A549 (cell line): Measurements from ENCODE around the gene JAZF1.

ENCODE experiments used
- CEBPB ChIP-seq, 2 experiments: fragments of >200 bp in 1 of 2; sonication (Bioruptor Twin) in 1 of 2; formaldehyde crosslinking in 1 of 2; IDR thresholded peaks; 2 replicates each; pipeline ENCODE4 v1.6.1; 2012 to 2016
- EHF ChIP-seq: fragments of 250-450 bp; sonication (Bioruptor Pico); IDR thresholded peaks from 2 replicates; pipeline ENCODE4 v1.5.0; 2020; ENCODE audit warnings: mild to moderate bottlenecking
- HDAC2 ChIP-seq: fragments of 200-600 bp; sonication (generic); IDR thresholded peaks from 2 replicates; pipeline ENCODE4 v1.6.1; 2016
- HOXB13 ChIP-seq: fragments of 250-450 bp; sonication (Bioruptor Pico); IDR thresholded peaks from 2 replicates; pipeline ENCODE4 v1.5.0; 2020; ENCODE audit warnings: low read depth, mild to moderate bottlenecking, moderate library complexity
- TF ChIP-seq, protein P1 (sequence below): fragments of >200 bp; sonication (Bioruptor Twin); formaldehyde crosslinking; IDR thresholded peaks from 3 replicates; pipeline ENCODE4 v1.6.1; 2016
- TF ChIP-seq, protein P2 (sequence below): fragments of >200 bp; sonication (Bioruptor Twin); formaldehyde crosslinking; IDR thresholded peaks from 3 replicates; pipeline ENCODE4 v1.5.1; 2016

DNA sequence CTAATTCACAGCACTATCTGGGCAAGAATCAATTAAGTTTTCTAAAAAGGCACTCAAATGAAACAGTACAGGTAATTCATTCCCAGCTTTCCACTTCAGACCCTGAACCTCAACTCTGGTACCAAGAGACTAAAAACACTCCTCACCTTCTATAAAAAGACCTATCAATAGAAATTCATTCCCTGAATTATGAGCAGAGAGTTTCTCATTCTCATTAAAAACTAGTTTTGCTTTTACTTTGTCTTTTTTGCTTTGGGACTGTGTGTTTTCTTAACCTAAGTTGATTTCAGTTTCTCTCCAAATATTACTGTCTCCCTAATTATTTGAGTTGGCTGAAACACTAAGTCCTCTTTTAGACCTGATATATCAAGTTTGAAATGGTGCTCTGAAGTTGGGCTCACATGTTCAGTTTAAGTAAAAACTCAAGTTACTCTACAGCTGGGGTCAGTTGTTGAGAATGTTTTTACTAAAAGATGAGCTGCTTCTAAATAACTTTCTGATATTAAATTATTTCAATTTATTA, 189.5 kb downstream of the JAZF1 start:
- no peak for TF ChIP-seq EHF (CRISPR knock-in tag)
- TF ChIP-seq HOXB13 (CRISPR knock-in tag): no peak
- TF ChIP-seq HDAC2: no peak
- TF ChIP-seq, protein P1, sequence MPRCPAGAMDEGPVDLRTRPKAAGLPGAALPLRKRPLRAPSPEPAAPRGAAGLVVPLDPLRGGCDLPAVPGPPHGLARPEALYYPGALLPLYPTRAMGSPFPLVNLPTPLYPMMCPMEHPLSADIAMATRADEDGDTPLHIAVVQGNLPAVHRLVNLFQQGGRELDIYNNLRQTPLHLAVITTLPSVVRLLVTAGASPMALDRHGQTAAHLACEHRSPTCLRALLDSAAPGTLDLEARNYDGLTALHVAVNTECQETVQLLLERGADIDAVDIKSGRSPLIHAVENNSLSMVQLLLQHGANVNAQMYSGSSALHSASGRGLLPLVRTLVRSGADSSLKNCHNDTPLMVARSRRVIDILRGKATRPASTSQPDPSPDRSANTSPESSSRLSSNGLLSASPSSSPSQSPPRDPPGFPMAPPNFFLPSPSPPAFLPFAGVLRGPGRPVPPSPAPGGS: no peak
- TF ChIP-seq CEBPB (IDR thresholded peaks at IDR 0.05): no peak
- TF ChIP-seq, protein P2, sequence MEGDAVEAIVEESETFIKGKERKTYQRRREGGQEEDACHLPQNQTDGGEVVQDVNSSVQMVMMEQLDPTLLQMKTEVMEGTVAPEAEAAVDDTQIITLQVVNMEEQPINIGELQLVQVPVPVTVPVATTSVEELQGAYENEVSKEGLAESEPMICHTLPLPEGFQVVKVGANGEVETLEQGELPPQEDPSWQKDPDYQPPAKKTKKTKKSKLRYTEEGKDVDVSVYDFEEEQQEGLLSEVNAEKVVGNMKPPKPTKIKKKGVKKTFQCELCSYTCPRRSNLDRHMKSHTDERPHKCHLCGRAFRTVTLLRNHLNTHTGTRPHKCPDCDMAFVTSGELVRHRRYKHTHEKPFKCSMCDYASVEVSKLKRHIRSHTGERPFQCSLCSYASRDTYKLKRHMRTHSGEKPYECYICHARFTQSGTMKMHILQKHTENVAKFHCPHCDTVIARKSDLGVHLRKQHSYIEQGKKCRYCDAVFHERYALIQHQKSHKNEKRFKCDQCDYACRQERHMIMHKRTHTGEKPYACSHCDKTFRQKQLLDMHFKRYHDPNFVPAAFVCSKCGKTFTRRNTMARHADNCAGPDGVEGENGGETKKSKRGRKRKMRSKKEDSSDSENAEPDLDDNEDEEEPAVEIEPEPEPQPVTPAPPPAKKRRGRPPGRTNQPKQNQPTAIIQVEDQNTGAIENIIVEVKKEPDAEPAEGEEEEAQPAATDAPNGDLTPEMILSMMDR: no peak
